Glomerular visceral epithelial cell (primary cell): Measurements from ENCODE around the gene METRN.

Experiments
- DNase-seq: peaks from one replicate; pipeline ENCODE4 v3.0.0-alpha.2; 2016; ENCODE audit errors: extremely low spot score

METRN gene

GRCh38 chr16:759110-759910 lies 44.4 kb downstream of the METRN start:
- DNase-seq: no peak

GRCh38 chr16:760065-760464 lies 45.1 kb downstream of the METRN start:
- DNase-seq: no peak

- no peak for DNase-seq
Observed at GRCh38 chr16:760545-761343, 45.8 kb downstream of the METRN start, which contains the start of gene MSLN. Gene MSLN (plus strand): TSS chr16:760734. CDS start chr16:762681, 1,947 bp downstream.

GRCh38 chr16:761625-762513 lies 47.0 kb downstream of the METRN start:
- no peak for DNase-seq

GRCh38 chr16:762595-763268 lies 47.8 kb downstream of the METRN start:
- no peak for DNase-seq

- DNase-seq: no peak
Observed at GRCh38 chr16:763369-764183, 48.7 kb downstream of the METRN start.

- DNase-seq: no peak
Observed at GRCh38 chr16:764184-764750, 49.3 kb downstream of the METRN start.

GRCh38 chr16:764848-765487 lies 50.0 kb downstream of the METRN start:
- DNase-seq: no peak

- no peak for DNase-seq
Observed at GRCh38 chr16:765488-765865, 50.6 kb downstream of the METRN start.

GRCh38 chr16:766008-766819 lies 51.3 kb downstream of the METRN start:
- no peak for DNase-seq

GRCh38 chr16:766820-767640 lies 52.1 kb downstream of the METRN start:
- DNase-seq: no peak

GRCh38 chr16:767743-768235 lies 52.9 kb downstream of the METRN start:
- no peak for DNase-seq

GRCh38 chr16:768428-768827 lies 53.5 kb downstream of the METRN start:
- DNase-seq: no peak
